ENCODE results near the gene MMP13. TPM values are rescaled to one million over a fixed set of nuclear protein-coding genes. Genes with fewer than 3 reads are reported as not detected.
"Not testable (repeated sequence)": the region's sequence is repeated elsewhere in the genome, so short reads cannot be mapped to it uniquely, and the experiment has no call there.

The MMP13 gene
- total RNA-seq, result under 1 TPM in 2 of 6 donors, not detected in 4; 0.09 to 0.12 TPM
- polyA plus RNA-seq, result not detected

GRCh38 chr11:102955624-102956023 is at the start of gene MMP13:
MMP13 (minus strand) TSS chr11:102955732; CDS start chr11:102955705, 27 bp downstream.
- Histone ChIP-seq H3K4me3 (no peak within 1 kb of the TSS), H3K27ac (no peak within 1 kb of the TSS), H3K4me1 (no peaks in the 10 kb centered on the region), H3K9me3 (no peaks in the 10 kb centered on the region), H3K36me3 (no peaks in the 10 kb centered on the region), H3K27me3 (no peaks in the 10 kb centered on the region)
- DNase-seq, result no peak
- no peak for ATAC-seq
- FAIRE-seq, result no peak
- WGBS, 2 donors, result 74 to 85% methylated on average over 6 of the region's 6 CpGs
- intact Hi-C loops (cut with DNase I), result no loop called here
- no peak for TF ChIP-seq CTCF (IDR thresholded peaks at IDR 0.05)

GRCh38 chr11:103004234-103004633 is 48.7 kb upstream of the MMP13 start:
- H3K27me3 ChIP-seq; intact Hi-C loops (cut with DNase I); ATAC-seq; H3K27ac ChIP-seq; H3K4me1 ChIP-seq; H3K36me3 ChIP-seq; H3K4me3 ChIP-seq; DNase-seq; FAIRE-seq; H3K9me3 ChIP-seq: not testable (repeated sequence)
- 72 to 83% methylated on average over 5 of the region's 5 CpGs for WGBS, 2 donors

GRCh38 chr11:102994105-102994504 is 38.6 kb upstream of the MMP13 start:
- no peaks in the 10 kb centered on the region for H3K36me3 ChIP-seq
- H3K4me1 ChIP-seq, result no peaks in the 10 kb centered on the region
- no peak for FAIRE-seq
- WGBS, 2 donors, result 35 to 43% methylated on average over 1 of the region's 1 CpG
- H3K27ac ChIP-seq, result no peak overlapping the region
- DNase-seq, result no peak
- H3K9me3 ChIP-seq, result no peaks in the 10 kb centered on the region
- no peak for TF ChIP-seq CTCF (IDR thresholded peaks at IDR 0.05)
- H3K4me3 ChIP-seq, result no peak overlapping the region
- ATAC-seq, result no peak
- no peaks in the 10 kb centered on the region for H3K27me3 ChIP-seq
- intact Hi-C loops (cut with DNase I), result no loop called here

- no peak for TF ChIP-seq CTCF (IDR thresholded peaks at IDR 0.05)
- no peak overlapping the region for H3K4me3 ChIP-seq
- H3K4me1 ChIP-seq, result no peaks in the 10 kb centered on the region
- no peaks in the 10 kb centered on the region for H3K36me3 ChIP-seq
- no peak for ATAC-seq
- no peaks in the 10 kb centered on the region for H3K9me3 ChIP-seq
- H3K27me3 ChIP-seq, result no peaks in the 10 kb centered on the region
- H3K27ac ChIP-seq, result no peak overlapping the region
- no peak for FAIRE-seq
- no peak for DNase-seq
- WGBS, 2 donors, result 51 to 64% methylated on average over 3 of the region's 3 CpGs
- intact Hi-C loops (cut with DNase I), result no loop called here
Observed at GRCh38 chr11:102991776-102992175, 36.2 kb upstream of the MMP13 start.

GRCh38 chr11:102990145-102990544 is 34.6 kb upstream of the MMP13 start:
- Histone ChIP-seq H3K9me3 (no peaks in the 10 kb centered on the region), H3K4me1 (no peaks in the 10 kb centered on the region), H3K4me3 (no peak overlapping the region), H3K27ac (no peak overlapping the region), H3K36me3 (no peaks in the 10 kb centered on the region), H3K27me3 (no peaks in the 10 kb centered on the region)
- no peak for TF ChIP-seq CTCF (IDR thresholded peaks at IDR 0.05)
- no peak for ATAC-seq
- intact Hi-C loops (cut with DNase I), result no loop called here
- 65 to 82% methylated on average over 3 of the region's 3 CpGs for WGBS, 2 donors
- DNase-seq, result no peak
- FAIRE-seq, result no peak

Measured in pancreas (tissue), 10 donors.